Ishikawa (cell line): ENCODE data around the gene KCNAB2.

ENCODE experiments used
- CEBPB ChIP-seq: IDR thresholded peaks from 2 replicates; pipeline ENCODE4 v1.6.1; 2012
- CREB1 ChIP-seq: IDR thresholded peaks from 2 replicates; pipeline ENCODE4 v1.6.1; 2012; ENCODE audit warnings: low read depth
- EGR1 ChIP-seq: IDR thresholded peaks from 2 replicates; pipeline ENCODE4 v1.6.1; 2012
- EP300 ChIP-seq: IDR thresholded peaks from 2 replicates; pipeline ENCODE4 v1.6.1; 2012; ENCODE audit warnings: borderline replicate concordance
- FOXM1 ChIP-seq: IDR thresholded peaks from 2 replicates; pipeline ENCODE4 v1.6.1; 2012; ENCODE audit warnings: low read depth, borderline replicate concordance
- MAX ChIP-seq: IDR thresholded peaks from 2 replicates; pipeline ENCODE4 v1.6.1; 2012
- NFIC ChIP-seq: IDR thresholded peaks from 2 replicates; pipeline ENCODE4 v1.6.1; 2012
- RAD21 ChIP-seq: IDR thresholded peaks from 2 replicates; pipeline ENCODE4 v1.6.1; 2012; ENCODE audit warnings: low read depth
- REST ChIP-seq: IDR thresholded peaks from 2 replicates; pipeline ENCODE4 v1.6.1; 2012; ENCODE audit warnings: low read depth, mild to moderate bottlenecking
- TAF1 ChIP-seq: IDR thresholded peaks from 2 replicates; pipeline ENCODE4 v1.6.1; 2012; ENCODE audit warnings: low read depth, mild to moderate bottlenecking
- TCF12 ChIP-seq: IDR thresholded peaks from 2 replicates; pipeline ENCODE4 v1.6.1; 2012; ENCODE audit warnings: low read depth
- TEAD4 ChIP-seq: IDR thresholded peaks from 2 replicates; pipeline ENCODE4 v1.6.1; 2012
- USF1 ChIP-seq: IDR thresholded peaks from 2 replicates; pipeline ENCODE4 v1.6.1; 2012
- YY1 ChIP-seq: IDR thresholded peaks from 2 replicates; pipeline ENCODE4 v1.6.1; 2012; ENCODE audit warnings: low read depth
- ZBTB7A ChIP-seq: IDR thresholded peaks from 2 replicates; pipeline ENCODE4 v1.6.1; 2012; ENCODE audit warnings: low read depth

Gene KCNAB2

GRCh38 chr1:6148497-6149241 lies 103.0 kb downstream of the KCNAB2 start:
- TF ChIP-seq EGR1 (peak; percentile 36; the same call in 1 of the 2 replicates), ZBTB7A (no peak), REST (no peak), CEBPB (no peak), YY1 (no peak), MAX (peak; percentile 97), USF1 (peak; percentile 75)

GRCh38 chr1:6149597-6149996 lies 103.9 kb downstream of the KCNAB2 start:
- TF ChIP-seq NFIC: no peak
- TF ChIP-seq MAX: no peak
- TF ChIP-seq EGR1: no peak
- TF ChIP-seq CREB1: no peak
- TF ChIP-seq TAF1: no peak
- TF ChIP-seq FOXM1: no peak
- no peak for TF ChIP-seq TCF12
- TF ChIP-seq RAD21: no peak
- TF ChIP-seq ZBTB7A: no peak
- no peak for TF ChIP-seq EP300
- TF ChIP-seq USF1: no peak
- no peak for TF ChIP-seq CEBPB
- TF ChIP-seq YY1: no peak

- no peak for TF ChIP-seq CEBPB
- TF ChIP-seq CREB1: no peak
- TF ChIP-seq RAD21: no peak
- no peak for TF ChIP-seq TAF1
- no peak for TF ChIP-seq TEAD4
- TF ChIP-seq USF1: no peak
- TF ChIP-seq FOXM1: no peak
- no peak for TF ChIP-seq EGR1
- TF ChIP-seq REST: no peak
- TF ChIP-seq NFIC: no peak
- TF ChIP-seq YY1: no peak
- no peak for TF ChIP-seq EP300
- TF ChIP-seq ZBTB7A: no peak
- TF ChIP-seq MAX: no peak
- TF ChIP-seq TCF12: no peak
These were observed 104.6 kb downstream of the KCNAB2 start for GRCh38 chr1:6150006-6150938.
